ENCODE data around the gene GOLGA3. TPM values are rescaled to one million over a fixed set of nuclear protein-coding genes. Genes with fewer than 3 reads are reported as not detected.

The GOLGA3 gene
- total and polyA plus RNA-seq, 9 of the 15 experiments (the other 6 are each of a cell fraction or from before 2014, with no cell fraction given) = 1.9 to 48.1 (median 18.4) TPM

DNA sequence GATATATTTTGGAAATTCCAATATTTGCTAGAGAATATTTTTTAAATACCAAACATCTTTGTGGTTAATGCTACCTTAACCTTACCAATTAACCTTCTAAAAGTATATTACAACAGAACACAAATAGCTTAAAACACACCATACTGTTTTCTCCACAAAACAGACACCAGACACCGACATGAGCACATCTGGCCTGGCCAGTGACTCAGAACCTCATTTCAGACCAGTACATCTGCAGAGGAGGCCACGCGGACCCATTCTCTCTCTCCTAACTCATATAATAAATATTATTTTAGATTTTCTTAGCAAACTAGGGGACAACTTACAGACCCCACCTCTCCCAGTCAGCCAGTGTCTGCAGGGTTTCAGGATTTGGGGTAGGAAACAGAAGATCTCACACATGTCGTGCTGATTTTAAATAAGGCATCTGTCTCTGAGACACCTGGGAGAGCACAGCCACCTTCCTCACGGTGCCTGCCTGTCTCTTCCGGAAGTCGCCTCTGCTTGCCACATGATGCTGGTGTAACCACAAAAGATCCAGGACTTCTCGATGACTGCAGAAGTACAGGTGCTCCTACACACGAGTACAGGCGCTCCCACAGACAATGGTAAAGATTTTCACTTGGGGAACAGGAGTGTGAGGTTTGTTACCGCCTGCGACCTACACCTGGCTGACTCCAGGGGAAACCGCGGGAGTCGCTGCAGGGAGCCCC lies 57.4 kb downstream of the GOLGA3 start:
- H3K9ac ChIP-seq (ENCODE audit: insufficient read depth in 1 of 2, low read depth in 2 of 2, low read length in 2 of 2) = peak overlapping the region in 1 of 2 experiments; percentile 19; a peak in 1 of 4 replicates
- H3K4me3 ChIP-seq = no peak overlapping the region
- H3K9me3 ChIP-seq (replicated peaks; ENCODE audit: control insufficient read depth, insufficient read depth, low read depth, low read length) = no peaks in the 10 kb centered on the region
- FAIRE-seq (no peak), DNase-seq (ENCODE audit: extremely low read depth in 1 of 4, low spot score in 3 of 4) (no peak), ATAC-seq (no peak)
- H2AFZ ChIP-seq (ENCODE audit: low read depth, low read length) = no peak overlapping the region
- H3K79me2 ChIP-seq (ENCODE audit: control insufficient read depth, insufficient read depth, low read length) = no peaks in the 10 kb centered on the region
- ChIA-PET CTCF (ENCODE audit: low intra/inter-chr PET ratio) (no interaction called here), POLR2A (no interaction called here)
- no peak overlapping the region for H3K4me2 ChIP-seq (ENCODE audit: insufficient read depth, low read length)
- intact Hi-C loops (cut with micrococcal nuclease) (no loop called here), in situ Hi-C loops (cut with MboI) (no loop called here)
- peaks cover 12 to 32% of the 10 kb centered on the region in 2 experiments for H3K4me1 ChIP-seq (replicated peaks in 1 of 2; ENCODE audit: control insufficient read depth in 2 of 2, insufficient read depth in 2 of 2, low read length in 2 of 2)
- 94% methylated on average over 12 of the region's 15 CpGs for WGBS (ENCODE audit: insufficient coverage, low coverage, missing lambda C conversion rate)
- H3K27ac ChIP-seq (ENCODE audit: extremely low read depth, low read depth, low read length) = no peak overlapping the region
- peaks cover 55% of the 10 kb centered on the region for H3K36me3 ChIP-seq (ENCODE audit: control insufficient read depth, insufficient read depth, low read length)
- H4K20me1 ChIP-seq (replicated peaks; ENCODE audit: control insufficient read depth, insufficient read depth, low read length) = no peaks in the 10 kb centered on the region
- H3K27me3 ChIP-seq (ENCODE audit: control insufficient read depth in 2 of 2, insufficient read depth in 2 of 2, low read length in 2 of 2) = no peaks in the 10 kb centered on the region
- H3K9me1 ChIP-seq (ENCODE audit: control insufficient read depth, insufficient read depth, low read length) = no peaks in the 10 kb centered on the region
- TF ChIP-seq CEBPG (CRISPR knock-in tag; IDR thresholded peaks at IDR 0.05) = no peak
- no peak for TF ChIP-seq CEBPG (tag; conservative IDR thresholded peaks at IDR 0.05 in 1 of 2, IDR thresholded peaks at IDR 0.05 in 1 of 2)
- TF ChIP-seq PML (IDR thresholded peaks at IDR 0.05; ENCODE audit: low read length) = no peak
- no peak for TF ChIP-seq NEUROD1 (IDR thresholded peaks at IDR 0.05; ENCODE audit: borderline replicate concordance, low read depth, low read length, partially characterized antibody)
- TF ChIP-seq ZFX (CRISPR knock-in tag; IDR thresholded peaks at IDR 0.05) = 0 out of 2 replicates have a peak, but pooled peaks have one; percentile 10
- no peak for TF ChIP-seq ZNF133 (CRISPR knock-in tag; IDR thresholded peaks at IDR 0.05)
- no peak for TF ChIP-seq BDP1 (IDR thresholded peaks at IDR 0.05; ENCODE audit: insufficient read depth, insufficient read length)
- no TSS peak for BruUV-seq (replicated peaks)
